Measurements from ENCODE around the gene MTF1.
A peak's percentile ranks its signal among the peaks of the same experiment; 100 is the strongest.
"Not testable (repeated sequence)": the region's sequence is repeated elsewhere in the genome, so short reads cannot be mapped to it uniquely, and the experiment has no call there.

The MTF1 gene

GRCh38 chr1:37782491-37782890, 76.9 kb downstream of the MTF1 start:
- DNase-seq, result no peak

DNA sequence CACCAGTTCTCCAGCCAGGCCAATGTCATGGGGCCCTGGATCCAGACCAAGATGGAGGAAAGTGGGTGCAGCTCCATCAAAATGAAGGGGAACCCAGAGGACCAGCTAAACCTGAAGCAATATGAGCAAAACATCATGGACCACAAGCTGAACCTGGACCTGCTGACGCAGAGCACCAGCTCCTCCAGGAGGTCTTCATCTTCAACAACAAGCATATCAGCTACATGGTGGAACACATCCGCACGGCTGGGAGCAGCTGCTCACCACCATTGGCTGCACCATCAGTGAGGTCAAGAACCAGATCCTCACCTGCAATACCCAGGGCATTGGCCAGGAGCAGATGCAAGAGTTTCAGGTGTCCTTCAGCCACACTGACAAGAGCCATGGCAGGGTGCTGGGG, 80.7 kb downstream of the MTF1 start:
- no peak for DNase-seq

GRCh38 chr1:37776946-37777516, 82.4 kb downstream of the MTF1 start:
- no peak for DNase-seq

GRCh38 chr1:37771440-37771839, 88.0 kb downstream of the MTF1 start:
- DNase-seq, result not testable (repeated sequence)

GRCh38 chr1:37767488-37767887, 91.9 kb downstream of the MTF1 start:
- no peak for DNase-seq

DNA sequence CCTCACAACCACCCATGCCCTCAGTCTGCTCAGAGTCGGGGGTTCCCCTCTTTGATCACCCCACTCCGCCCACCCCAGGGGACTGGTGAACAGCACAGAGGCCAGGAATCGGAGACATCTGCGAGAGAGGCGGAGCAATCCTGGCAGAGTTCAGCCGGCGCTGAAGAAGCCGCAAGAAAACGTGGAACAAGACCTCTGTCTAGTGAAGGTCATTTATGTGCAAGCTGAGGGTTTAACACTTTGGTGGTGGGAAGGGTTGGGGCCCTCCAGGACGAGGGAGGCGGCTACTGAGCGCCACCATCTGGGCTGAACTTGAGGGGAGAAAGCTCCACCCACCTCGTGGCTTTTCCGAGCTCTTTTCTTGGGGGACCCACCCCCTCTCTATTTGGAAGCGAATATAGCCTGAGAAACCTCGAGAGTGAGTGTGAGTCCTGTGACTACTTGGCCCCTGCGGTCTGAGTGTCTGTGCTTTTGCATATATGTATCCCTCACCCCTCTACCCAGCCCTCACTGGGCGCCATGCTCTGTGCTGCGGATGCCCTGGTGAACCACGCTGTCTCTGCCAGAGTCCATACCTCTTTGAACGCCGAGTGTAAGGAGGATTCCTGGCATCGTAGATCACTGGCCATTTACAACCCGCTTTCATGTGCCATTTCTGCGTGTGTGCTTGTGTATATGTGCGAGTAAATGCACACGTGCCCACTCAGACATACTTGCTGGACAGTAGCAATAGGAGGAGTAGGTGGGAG, 93.3 kb downstream of the MTF1 start:
- no peak for DNase-seq

DNA sequence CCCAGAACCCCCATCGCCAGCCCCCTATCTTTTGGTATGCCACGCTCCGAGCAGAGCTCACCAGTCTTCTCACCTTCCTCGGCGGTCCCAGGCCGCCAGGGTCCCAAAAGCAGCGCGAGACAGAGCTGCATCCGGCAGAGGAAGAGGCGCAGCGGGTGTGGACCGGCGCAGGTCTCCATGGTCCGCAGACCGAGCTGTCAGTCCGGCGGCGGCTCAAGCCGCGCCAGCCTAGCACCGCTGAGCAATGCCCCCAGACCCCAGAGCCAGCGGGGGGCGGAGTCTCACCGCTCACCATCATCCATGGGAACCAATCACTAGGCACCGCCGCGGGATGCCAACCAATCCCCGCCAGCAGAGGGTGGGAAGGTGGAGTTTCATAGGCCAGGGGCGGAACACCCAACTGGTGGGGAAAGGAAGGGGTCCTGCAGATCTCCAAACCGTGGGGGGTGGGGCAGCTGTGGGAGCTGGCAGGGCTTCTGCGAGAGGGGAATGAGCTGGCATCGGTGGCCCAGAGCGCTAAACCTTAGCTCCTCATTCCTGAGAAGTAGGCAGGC, 94.4 kb downstream of the MTF1 start, which contains the start of gene EPHA10:
TSS of gene EPHA10 (minus strand) at position 233 of the 554 bp plus-strand sequence. CDS start at position 179, 54 bp downstream.
- peak; percentile 45 for DNase-seq

DNA sequence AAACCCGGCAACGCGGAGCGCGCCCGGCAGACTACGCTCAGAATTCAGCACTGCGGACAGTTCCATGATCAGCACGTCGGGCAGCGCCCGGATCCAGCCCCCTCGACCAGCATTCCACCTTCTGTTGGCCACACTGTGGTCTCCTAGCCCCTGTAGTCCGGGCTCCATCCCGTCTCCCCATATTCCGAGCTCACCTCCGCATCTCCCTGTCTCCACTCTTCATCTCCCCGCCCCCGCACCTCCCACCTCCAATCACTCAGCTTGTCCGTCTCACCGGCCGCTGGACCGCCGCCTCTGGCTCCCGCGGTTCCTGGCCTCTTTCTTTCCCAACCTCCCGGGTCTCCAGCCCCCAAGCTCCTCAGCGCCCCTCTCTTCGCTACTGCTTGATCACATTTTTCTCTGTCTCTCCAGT, 95.0 kb downstream of the MTF1 start:
- DNase-seq, result no peak

DNA sequence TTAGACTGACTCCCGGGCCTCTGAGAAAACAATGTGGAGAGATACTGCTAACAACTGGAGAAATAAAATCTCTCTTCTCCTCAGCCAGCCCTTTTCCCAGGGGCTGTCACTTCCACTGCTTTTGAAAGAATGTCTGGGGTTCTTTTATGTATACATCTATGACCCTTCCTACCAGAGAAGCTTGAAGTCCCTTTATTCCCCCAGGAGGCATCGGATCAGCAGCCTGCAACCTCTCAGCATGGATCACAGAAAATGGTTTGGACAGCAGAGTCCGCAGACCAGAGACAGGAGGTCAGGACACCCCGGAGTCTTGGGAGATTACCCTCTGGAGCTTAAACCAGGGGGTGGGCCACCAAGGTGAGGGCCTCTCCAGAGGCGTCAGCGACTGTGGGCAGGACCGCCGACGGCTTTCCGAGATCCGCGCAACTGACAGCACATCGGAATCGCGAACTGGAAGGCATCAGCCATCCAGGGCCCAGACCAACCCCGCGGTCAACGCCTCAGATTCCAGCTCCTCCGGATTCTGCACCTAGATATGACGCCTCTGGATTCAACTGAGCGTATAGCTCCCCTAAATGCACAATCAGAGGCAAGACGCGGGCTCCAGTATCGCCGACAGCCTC, 95.5 kb downstream of the MTF1 start:
- no peak for DNase-seq

DNA sequence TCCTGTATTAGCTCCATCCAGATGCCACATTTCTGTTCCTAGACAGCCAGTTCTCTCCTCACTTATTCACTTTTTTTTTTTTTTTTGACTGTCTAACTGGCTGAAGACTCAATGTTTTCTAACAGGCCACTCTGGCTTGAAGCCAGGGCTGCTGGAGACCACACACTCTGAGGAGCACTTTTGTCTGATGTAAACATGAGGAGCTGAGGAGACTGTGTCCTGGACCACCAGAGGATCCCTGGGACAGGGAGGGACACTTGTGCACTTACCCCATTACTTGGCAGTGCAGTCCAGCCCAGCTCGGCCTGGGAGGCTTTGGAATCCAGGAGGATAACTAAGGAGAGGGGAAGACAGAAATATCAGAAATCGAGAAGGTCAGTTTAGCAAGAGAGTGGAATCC, 96.9 kb downstream of the MTF1 start:
- DNase-seq, result no peak

DNA sequence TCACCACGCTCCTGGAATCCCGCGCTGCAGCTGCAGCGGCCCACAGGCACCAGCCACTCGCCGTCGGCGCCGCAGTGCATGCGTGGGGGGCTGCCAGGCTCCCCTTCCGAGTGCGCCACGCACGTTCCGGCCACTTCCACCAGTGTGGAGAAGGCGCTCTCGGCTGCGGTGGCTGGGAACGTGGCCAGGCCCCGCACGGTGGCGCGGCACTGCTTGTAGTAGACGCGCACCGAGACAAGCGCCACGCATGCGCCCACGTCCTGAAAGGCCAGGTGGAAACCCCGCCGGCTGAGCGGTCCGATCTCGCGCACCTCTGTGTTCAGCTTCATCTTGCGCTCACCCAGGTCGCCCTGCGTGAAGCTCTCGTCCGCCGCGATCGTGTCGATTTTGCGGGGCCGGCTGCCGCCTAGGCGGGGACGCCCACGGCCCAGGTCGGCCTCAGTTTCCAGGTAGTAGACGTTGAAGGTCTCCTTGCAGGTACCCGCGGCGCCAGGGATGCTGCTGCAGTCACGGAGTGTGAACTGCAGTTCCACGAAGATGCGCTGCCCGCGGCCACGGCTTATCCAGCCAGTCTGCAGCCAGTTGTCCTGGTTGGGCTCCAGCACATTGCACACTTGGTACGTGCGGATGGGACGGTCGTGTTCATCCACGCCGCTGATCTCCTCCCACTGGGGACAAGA, 97.8 kb downstream of the MTF1 start:
- no peak for DNase-seq
